Measurements from ENCODE around the gene SHANK2. TPM values are rescaled to one million over a fixed set of nuclear protein-coding genes. Genes with fewer than 3 reads are reported as not detected.

SHANK2 gene
- total RNA-seq, 2 donors from 2014 or later, result 44.4 to 94.9 TPM

GRCh38 chr11:71208011-71208774 lies 44.2 kb downstream of the SHANK2 start:
- TF ChIP-seq CTCF (IDR thresholded peaks at IDR 0.05) (no peak), POLR2A (IDR thresholded peaks at IDR 0.05) (no peak)
- Histone ChIP-seq H3K4me3 (no peak overlapping the region), H3K4me1 (peaks cover 28% of the 10 kb centered on the region), H3K9me3 (no peaks in the 10 kb centered on the region), H3K27ac (peak overlapping the region in 3 of 4 donors; percentile 26 to 63 (median 48)), H3K36me3 (replicated peaks in 1 of 2; ENCODE audit: insufficient read depth in 1 of 2, low read depth in 2 of 2) (no peaks in the 10 kb centered on the region), H3K27me3 (no peaks in the 10 kb centered on the region)
- 86 to 92% methylated on average over 9 of the region's 9 CpGs for WGBS, 2 donors
- DNase-seq (no peak), ATAC-seq (no peak)
- intact Hi-C loops (cut with DNase I), result no loop called here

GRCh38 chr11:71207563-71207962 lies 44.8 kb downstream of the SHANK2 start:
- no peak for TF ChIP-seq POLR2A (IDR thresholded peaks at IDR 0.05)
- no peak for TF ChIP-seq CTCF (IDR thresholded peaks at IDR 0.05)
- Histone ChIP-seq H3K36me3 (replicated peaks in 1 of 2; ENCODE audit: insufficient read depth in 1 of 2, low read depth in 2 of 2) (no peaks in the 10 kb centered on the region), H3K27me3 (no peaks in the 10 kb centered on the region), H3K9me3 (no peaks in the 10 kb centered on the region), H3K27ac (peak overlapping the region in 3 of 4 donors; percentile 26 to 63 (median 48)), H3K4me1 (peaks cover 22% of the 10 kb centered on the region), H3K4me3 (no peak overlapping the region)
- 48 to 50% methylated on average over 6 to 7 of the region's 7 CpGs for WGBS, 2 donors
- DNase-seq (no peak), ATAC-seq (peak; percentile 43)
- intact Hi-C loops (cut with DNase I), result no loop called here

- 40 to 63% methylated on average over 15 to 17 of the region's 17 CpGs for WGBS, 2 donors
- Histone ChIP-seq H3K4me1 (peaks cover 22% of the 10 kb centered on the region), H3K27me3 (no peaks in the 10 kb centered on the region), H3K4me3 (no peak overlapping the region), H3K36me3 (replicated peaks in 1 of 2; ENCODE audit: insufficient read depth in 1 of 2, low read depth in 2 of 2) (no peaks in the 10 kb centered on the region), H3K27ac (peak overlapping the region in 2 of 4 donors; percentile 26 to 38), H3K9me3 (no peaks in the 10 kb centered on the region)
- no peak for TF ChIP-seq POLR2A (IDR thresholded peaks at IDR 0.05)
- no peak for TF ChIP-seq CTCF (IDR thresholded peaks at IDR 0.05)
- peak; percentile 23 to 50 (median 46) for DNase-seq
- intact Hi-C loops (cut with DNase I), result no loop called here
- peak; percentile 34 for ATAC-seq
These were observed 46.2 kb downstream of the SHANK2 start for GRCh38 chr11:71206186-71206585.

GRCh38 chr11:71204748-71205664 lies 47.4 kb downstream of the SHANK2 start:
- 89 to 91% methylated on average over 10 to 18 of the region's 18 CpGs for WGBS, 2 donors
- peaks cover 22% of the 10 kb centered on the region for H3K4me1 ChIP-seq
- DNase-seq (no peak), ATAC-seq (no peak)
- H3K36me3 ChIP-seq (replicated peaks in 1 of 2; ENCODE audit: insufficient read depth in 1 of 2, low read depth in 2 of 2), result no peaks in the 10 kb centered on the region
- no peaks in the 10 kb centered on the region for H3K9me3 ChIP-seq
- no peak overlapping the region for H3K4me3 ChIP-seq
- H3K27me3 ChIP-seq, result no peaks in the 10 kb centered on the region
- TF ChIP-seq POLR2A (IDR thresholded peaks at IDR 0.05) (no peak), CTCF (IDR thresholded peaks at IDR 0.05) (no peak)
- H3K27ac ChIP-seq, result peak overlapping the region in 1 of 4 donors; percentile 38
- intact Hi-C loops (cut with DNase I), result no loop called here
